Endothelial cell of umbilical vein (primary cell): ENCODE results near the gene PPFIA1. TPM values are rescaled to one million over a fixed set of nuclear protein-coding genes. Genes with fewer than 3 reads are reported as not detected.

Experiments
- BruUV-seq: library from RNA; stranded (reverse); fragments of 400-500 nt; replicated peaks from 2 replicates; lab custom pipeline; 2021; lab: Mats Ljungman, UMichigan
- CTCF ChIA-PET: fragments of 300-600, 350-600 bp; sonication (Branson Sonifier 250); formaldehyde crosslinking; loops from one replicate; lab custom pipeline; 2021; ENCODE audit warnings: antibody characterized with exemption, inconsistent platforms; lab: Charles Lee
- POLR2A ChIA-PET: fragments of 300-600, 350-600 bp; sonication (Branson Sonifier 250); formaldehyde crosslinking; loops from one replicate; lab custom pipeline; 2021; ENCODE audit warnings: antibody characterized with exemption, inconsistent platforms; lab: Charles Lee
- DNase-seq: peaks from one replicate; pipeline ENCODE4 v3.0.0-alpha.2; 2011; ENCODE audit warnings: low read depth, low spot score
- FAIRE-seq: peaks from 2 replicates; lab custom pipeline; 2011; peaks lifted over from hg19 to GRCh38; lab: Jason Lieb, UNC
- H2AFZ ChIP-seq: 2 replicates; pipeline ENCODE4 v1.6.0; 2012; ENCODE audit warnings: low read depth, low read length, control low read depth, inconsistent platforms
- H3K27ac ChIP-seq: 2 replicates; pipeline ENCODE4 v1.5.1; 2011; ENCODE audit warnings: low read depth, mild to moderate bottlenecking, control low read depth, low read length, moderate library complexity; ENCODE audit not compliant: insufficient read depth
- H3K27me3 ChIP-seq, 2 experiments: 2 replicates each; pipeline versions ENCODE4 v1.6.0 to v1.6.1; 2011; ENCODE audit warnings: low read length in 2 of 2, mixed read lengths in 1 of 2; ENCODE audit not compliant: control insufficient read depth in 2 of 2, insufficient read depth in 2 of 2
- H3K36me3 ChIP-seq, 2 experiments: 2 replicates in 1 of 2; 3 replicates in 1 of 2; pipeline ENCODE4 v1.5.1; 2011; ENCODE audit warnings: low read length in 2 of 2, mild to moderate bottlenecking in 1 of 2, moderate library complexity in 1 of 2; ENCODE audit not compliant: control insufficient read depth in 2 of 2, insufficient read depth in 2 of 2; ENCODE audit errors: extremely low read depth in 1 of 2
- H3K4me1 ChIP-seq: 3 replicates; pipeline ENCODE4 v1.5.1; 2011; ENCODE audit warnings: mild to moderate bottlenecking, low read length; ENCODE audit not compliant: control insufficient read depth, insufficient read depth; ENCODE audit errors: extremely low read depth
- H3K4me2 ChIP-seq: 2 replicates; pipeline ENCODE4 v1.6.1; 2011; ENCODE audit warnings: low read length, control low read depth, mixed read lengths; ENCODE audit not compliant: insufficient read depth
- H3K4me3 ChIP-seq, 3 experiments: fragments of 200-600 bp in 1 of 3; sonication (generic), shearing (Covaris generic) in 1 of 3; replicated peaks in 1 of 3; 2 replicates each; pipeline ENCODE4 v1.5.1; 2011 to 2016; ENCODE audit warnings: control low read depth in 3 of 3, low read length in 3 of 3, mild to moderate bottlenecking in 2 of 3, inconsistent platforms in 1 of 3, low read depth in 1 of 3, moderate library complexity in 1 of 3; ENCODE audit not compliant: insufficient read depth in 1 of 3
- H3K79me2 ChIP-seq: 2 replicates; pipeline ENCODE4 v1.6.0; 2012; ENCODE audit warnings: low read length, inconsistent platforms; ENCODE audit not compliant: control insufficient read depth, insufficient read depth
- H3K9ac ChIP-seq: replicated peaks from 2 replicates; pipeline ENCODE3; 2011; ENCODE audit warnings: low read length, control low read depth; ENCODE audit not compliant: insufficient read depth; ENCODE audit errors: extremely low read depth
- H3K9me1 ChIP-seq: replicated peaks from 3 replicates; pipeline ENCODE4 v1.6.0; 2011; ENCODE audit warnings: mild to moderate bottlenecking, low read length; ENCODE audit not compliant: control insufficient read depth, insufficient read depth; ENCODE audit errors: extremely low read depth
- H3K9me3 ChIP-seq: replicated peaks from 2 replicates; pipeline ENCODE4 v1.5.1; 2012; ENCODE audit warnings: low read length, inconsistent platforms; ENCODE audit not compliant: control insufficient read depth, insufficient read depth
- H4K20me1 ChIP-seq: replicated peaks from 2 replicates; pipeline ENCODE3; 2011; ENCODE audit warnings: mild to moderate bottlenecking, low read length; ENCODE audit not compliant: control insufficient read depth, insufficient read depth; ENCODE audit errors: extremely low read depth
- CTCF ChIP-seq, 2 donors: IDR thresholded peaks; 1 replicate in 1 of 2; 2 replicates in 1 of 2; pipeline ENCODE4 v1.5.1; 2011; ENCODE audit warnings: low read length in 2 of 2, mild to moderate bottlenecking in 2 of 2, moderate library complexity in 2 of 2, control low read depth in 1 of 2, inconsistent platforms in 1 of 2, low read depth in 1 of 2; ENCODE audit not compliant: insufficient read depth in 1 of 2; ENCODE audit errors: extremely low read depth in 1 of 2
- EZH2 ChIP-seq: IDR thresholded peaks from 2 replicates; pipeline ENCODE4 v1.6.1; 2012; ENCODE audit warnings: borderline replicate concordance, low read depth, mild to moderate bottlenecking, moderate library complexity, low read length, inconsistent platforms; ENCODE audit not compliant: severe bottlenecking
- FOS ChIP-seq: IDR thresholded peaks from 2 replicates; pipeline ENCODE4 v1.6.1; 2011; ENCODE audit warnings: mild to moderate bottlenecking, low read length, moderate library complexity, borderline replicate concordance; ENCODE audit not compliant: insufficient read depth
- GATA2 ChIP-seq: IDR thresholded peaks from 2 replicates; pipeline ENCODE4 v1.7.0; 2011; ENCODE audit warnings: low read depth, mild to moderate bottlenecking, moderate library complexity, mixed read lengths, low read length; ENCODE audit not compliant: insufficient read length, insufficient read depth
- JUN ChIP-seq: IDR thresholded peaks from 2 replicates; pipeline ENCODE4 v1.6.1; 2011; ENCODE audit warnings: borderline replicate concordance, low read depth; ENCODE audit not compliant: insufficient read length, insufficient read depth
- MAX ChIP-seq: IDR thresholded peaks from 2 replicates; pipeline ENCODE4 v1.6.1; 2011; ENCODE audit not compliant: insufficient read depth, insufficient read length
- MYC ChIP-seq: IDR thresholded peaks from one replicate; pipeline ENCODE4 v1.6.1; 2011; ENCODE audit warnings: mild to moderate bottlenecking, low read depth, low read length
- POLR2A ChIP-seq: IDR thresholded peaks from 2 replicates; pipeline ENCODE4 v1.6.1; 2012; ENCODE audit warnings: low read depth, mild to moderate bottlenecking, control low read depth, low read length
- POLR2AphosphoS5 ChIP-seq: IDR thresholded peaks from 2 replicates; pipeline ENCODE4 v1.6.1; 2012; ENCODE audit warnings: low read depth, mild to moderate bottlenecking, control low read depth, low read length, moderate library complexity; ENCODE audit not compliant: insufficient read depth
- dilution Hi-C: fragments of 300-500 bp; cut with MboI; formaldehyde crosslinking; loops from one replicate; pipeline ENCODE4 v1.15.0; 2019; ENCODE audit warnings: low sequenced_read_pairs; ENCODE audit not compliant: extremely low pct_ligation_motif_present
- intact Hi-C: fragments of 100-400 bp; cut with micrococcal nuclease; formaldehyde crosslinking; loops from one replicate; pipeline ENCODE4 v1.10.0; 2022
- polyA plus RNA-seq, 4 experiments: library from polyadenylated mRNA; depleted of rRNA in 3 of 4; stranded (reverse) in 3 of 4; unstranded in 1 of 4; fragments of >200 nt; gene quantifications; 2 replicates each; pipeline versions ENCODE4 v1.2.1 to v1.2.3, GENCODE V29; 2011 to 2012; ENCODE audit warnings: missing spikeins in 1 of 4
- total RNA-seq: library from RNA; stranded (reverse); gene quantifications from 2 replicates; pipeline ENCODE4 v1.2.3, GENCODE V29; 2021

The PPFIA1 gene
- total and polyA plus RNA-seq, 2 donors (not counting 3 experiments of a cell fraction or from before 2014, with no cell fraction given), result 44.3 to 60.9 TPM

GRCh38 chr11:70432580-70432979 lies 162.1 kb downstream of the PPFIA1 start:
- H3K9ac ChIP-seq, result no peak overlapping the region
- DNase-seq (no peak), FAIRE-seq (no peak)
- H3K9me3 ChIP-seq, result no peaks in the 10 kb centered on the region
- no peak overlapping the region for H3K27ac ChIP-seq
- no peaks in the 10 kb centered on the region for H4K20me1 ChIP-seq
- CTCF ChIA-PET, result no interaction called here
- no peak overlapping the region for H3K4me2 ChIP-seq
- dilution Hi-C loops, result no loop called here
- no peak overlapping the region for H3K4me3 ChIP-seq
- no peaks in the 10 kb centered on the region for H3K79me2 ChIP-seq
- no peaks in the 10 kb centered on the region for H3K27me3 ChIP-seq
- H3K4me1 ChIP-seq, result no peaks in the 10 kb centered on the region
- TF ChIP-seq MYC (no peak), CTCF (IDR thresholded peaks at IDR 0.05; ENCODE audit: extremely low read depth in 1 of 2, insufficient read depth in 1 of 2, low read depth in 1 of 2, low read length in 2 of 2) (no peak), POLR2AphosphoS5 (no peak), MAX (no peak), JUN (no peak), EZH2 (no peak), POLR2A (no peak), GATA2 (no peak), FOS (no peak)
- BruUV-seq, result no TSS peak
- intact Hi-C loops, result no loop called here
- H3K9me1 ChIP-seq, result no peaks in the 10 kb centered on the region
- H3K36me3 ChIP-seq, result peaks cover 11 to 76% of the 10 kb centered on the region in 2 experiments
- POLR2A ChIA-PET, result no interaction called here
- no peak overlapping the region for H2AFZ ChIP-seq
